GM19025 (cell line): ENCODE data around the gene NAV2.
"Not testable (repeated sequence)": the region's sequence is repeated elsewhere in the genome, so short reads cannot be mapped to it uniquely, and the experiment has no call there.

Source experiments
- ATAC-seq: cut with Tn5 transposase; IDR thresholded peaks from one replicate; pipeline ENCODE4 v1.9.1; 2021; ENCODE audit warnings: mild to moderate bottlenecking, low read depth, moderate library complexity; ENCODE audit not compliant: unreplicated experiment

The NAV2 gene

DNA sequence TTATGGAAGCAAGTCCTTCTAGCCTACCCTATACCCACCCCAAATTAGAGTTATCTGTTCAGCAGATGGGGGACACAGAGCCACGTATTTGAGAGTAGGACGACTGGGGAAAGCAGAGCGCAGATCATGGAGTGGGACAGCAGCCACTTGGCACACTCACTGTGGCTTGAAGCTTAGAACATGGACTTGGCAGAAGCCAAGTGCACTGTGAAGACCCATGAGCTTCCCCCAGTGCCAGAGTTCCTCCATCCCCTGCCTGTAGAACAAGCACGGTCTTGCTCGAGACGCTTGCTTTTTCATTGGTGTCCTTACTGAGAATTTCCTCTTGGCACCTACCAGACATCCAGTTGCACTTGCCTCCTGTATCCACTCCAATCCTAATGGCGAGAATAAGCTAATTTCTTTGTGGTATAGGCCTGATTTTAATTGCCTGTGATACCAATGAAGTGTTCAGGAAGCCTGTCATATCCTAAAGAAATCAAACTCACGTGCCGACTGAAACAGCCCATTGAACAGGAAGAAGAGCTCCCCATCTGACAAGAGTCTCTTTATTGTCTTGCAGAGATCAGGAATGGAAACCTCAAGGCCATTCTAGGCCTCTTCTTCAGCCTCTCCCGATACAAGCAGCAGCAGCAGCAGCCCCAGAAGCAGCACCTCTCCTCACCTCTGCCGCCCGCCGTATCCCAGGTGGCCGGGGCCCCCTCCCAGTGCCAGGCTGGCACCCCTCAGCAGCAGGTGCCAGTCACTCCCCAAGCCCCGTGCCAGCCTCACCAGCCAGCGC lies 166.9 kb downstream of the NAV2 start:
- no peak for ATAC-seq

DNA sequence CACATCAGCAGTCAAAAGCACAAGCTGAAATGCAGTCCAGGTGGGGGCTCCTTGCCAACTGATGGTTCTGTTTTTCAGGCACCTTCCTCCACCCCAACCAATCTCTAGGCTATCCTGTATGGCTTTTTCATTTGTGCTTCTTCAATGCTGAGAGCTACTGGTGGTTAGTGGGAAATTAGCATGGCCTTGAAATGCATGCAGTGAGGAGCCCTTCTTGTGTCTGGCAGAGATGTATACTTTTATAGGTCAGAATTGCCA lies 167.4 kb downstream of the NAV2 start:
- no peak for ATAC-seq

DNA sequence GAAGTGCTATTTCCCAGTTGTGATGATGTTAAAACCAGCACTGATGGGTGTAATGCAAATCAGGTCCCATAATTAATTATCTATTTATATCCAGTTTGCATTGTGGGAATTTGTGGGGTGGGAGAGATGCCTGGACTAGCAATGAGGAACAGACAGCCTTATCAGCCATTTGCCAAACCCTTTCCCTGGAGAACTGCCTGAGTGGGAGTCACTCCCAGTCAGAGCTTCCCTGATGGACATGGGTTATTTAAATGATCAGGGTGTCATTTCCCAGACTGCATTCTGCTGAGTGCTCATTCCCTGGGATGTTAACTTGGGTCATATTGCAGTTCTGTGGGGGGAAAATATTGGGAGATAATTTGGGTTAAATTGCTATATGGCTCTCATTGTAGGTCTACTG lies 168.5 kb downstream of the NAV2 start:
- ATAC-seq: no peak

GRCh38 chr11:19882356-19882755 lies 169.7 kb downstream of the NAV2 start:
- ATAC-seq: no peak

DNA sequence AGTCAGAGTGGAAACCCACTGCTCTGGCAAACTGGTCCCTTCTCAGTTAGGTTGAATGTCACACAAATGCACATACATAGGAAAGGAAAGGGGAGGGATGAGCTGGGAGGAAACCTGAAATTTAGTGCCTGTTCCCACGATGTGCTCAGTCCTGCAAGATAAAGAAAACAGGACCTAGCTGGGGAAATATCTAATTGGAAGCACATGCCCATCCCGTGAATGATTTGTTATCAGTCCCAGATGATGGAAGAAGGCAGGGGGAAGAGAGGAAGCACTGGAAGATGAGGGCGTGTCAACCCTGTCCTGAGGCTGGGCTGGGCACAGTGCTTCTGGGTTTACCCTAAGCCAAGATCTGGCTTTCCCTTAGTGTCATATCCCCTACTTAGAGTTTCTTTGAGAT lies 173.9 kb downstream of the NAV2 start:
- ATAC-seq: no peak

- no peak for ATAC-seq
Observed at GRCh38 chr11:19887842-19888241, 175.2 kb downstream of the NAV2 start.

DNA sequence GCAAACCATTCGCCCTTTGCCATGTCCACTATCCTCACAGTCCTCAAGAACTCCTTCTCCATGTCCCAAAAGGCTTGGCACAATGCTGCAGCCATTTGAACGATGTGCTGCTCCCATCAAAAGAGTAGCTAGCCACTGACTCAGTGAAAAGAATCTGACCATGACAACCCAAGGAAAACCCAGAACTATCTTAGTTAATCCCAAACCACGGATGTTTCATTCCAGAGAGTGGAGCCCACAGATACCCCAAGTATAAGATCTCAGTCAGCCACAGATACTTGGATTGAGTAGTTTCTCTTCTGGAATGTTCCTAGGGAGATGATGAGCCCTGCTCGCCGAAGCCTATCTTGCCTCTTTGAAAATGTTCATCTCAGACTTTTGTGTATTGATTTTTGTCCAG lies 176.9 kb downstream of the NAV2 start:
- ATAC-seq: no peak

GRCh38 chr11:19890308-19890707 lies 177.7 kb downstream of the NAV2 start:
- ATAC-seq: no peak

GRCh38 chr11:19891022-19891421 lies 178.4 kb downstream of the NAV2 start:
- ATAC-seq: no peak

DNA sequence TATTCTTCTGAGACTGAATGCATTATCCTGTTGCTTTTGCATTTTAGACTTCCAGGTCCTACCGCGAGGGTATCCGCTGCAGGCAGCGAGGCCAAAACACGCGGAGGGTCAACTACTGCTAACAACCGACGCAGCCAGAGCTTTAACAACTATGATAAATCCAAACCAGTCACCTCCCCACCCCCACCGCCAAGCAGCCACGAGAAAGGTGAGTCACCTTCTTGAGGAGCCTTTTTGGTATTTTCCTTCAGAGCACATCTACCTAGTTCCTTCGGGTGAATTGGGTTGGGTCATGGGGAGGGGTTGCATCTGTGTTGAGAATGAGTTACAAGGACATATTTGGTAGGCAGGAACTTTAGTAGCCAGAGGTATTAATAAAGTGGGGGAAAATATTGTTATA lies 179.8 kb downstream of the NAV2 start:
- no peak for ATAC-seq

- ATAC-seq: no peak
Observed at GRCh38 chr11:19892876-19893275, 180.2 kb downstream of the NAV2 start.

DNA sequence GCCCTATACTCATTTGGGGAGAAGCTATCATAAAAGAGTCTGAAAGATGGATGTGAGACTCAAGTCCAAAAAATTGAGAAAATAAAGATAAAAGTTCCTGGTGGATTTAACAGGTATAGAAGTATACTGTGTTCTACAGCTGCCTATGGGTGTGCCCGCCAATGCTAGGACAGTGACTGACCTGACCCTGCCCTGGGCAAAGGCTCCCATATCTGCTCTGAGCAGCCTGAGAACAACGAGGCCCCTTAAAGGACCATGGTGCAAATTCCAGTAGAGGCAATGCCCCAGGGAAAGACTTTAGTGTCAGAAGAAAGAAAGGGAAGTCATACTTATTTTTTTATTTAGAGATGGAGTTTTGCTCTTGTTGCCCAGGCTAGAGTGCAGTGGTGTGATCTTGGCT lies 181.8 kb downstream of the NAV2 start:
- ATAC-seq: no peak

DNA sequence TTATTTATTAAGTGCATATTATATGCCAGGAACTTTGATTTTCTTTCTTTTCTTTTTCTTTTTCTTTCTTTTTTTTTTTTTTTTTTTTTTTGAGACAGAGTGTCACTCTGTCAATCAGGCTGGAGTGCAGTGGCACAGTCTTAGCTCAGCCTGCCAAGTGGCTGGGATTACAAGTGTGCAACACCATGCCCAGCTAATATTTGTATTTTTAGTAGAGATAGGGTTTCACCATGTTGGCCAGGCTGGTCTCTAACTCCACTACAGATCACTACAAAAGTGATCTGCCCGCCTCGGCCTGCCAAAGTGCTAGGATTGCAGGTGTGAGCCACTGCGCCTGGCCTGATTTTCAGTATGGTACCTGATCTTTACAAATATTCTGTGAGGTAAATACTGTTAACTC lies 182.4 kb downstream of the NAV2 start:
- not testable (repeated sequence) for ATAC-seq

DNA sequence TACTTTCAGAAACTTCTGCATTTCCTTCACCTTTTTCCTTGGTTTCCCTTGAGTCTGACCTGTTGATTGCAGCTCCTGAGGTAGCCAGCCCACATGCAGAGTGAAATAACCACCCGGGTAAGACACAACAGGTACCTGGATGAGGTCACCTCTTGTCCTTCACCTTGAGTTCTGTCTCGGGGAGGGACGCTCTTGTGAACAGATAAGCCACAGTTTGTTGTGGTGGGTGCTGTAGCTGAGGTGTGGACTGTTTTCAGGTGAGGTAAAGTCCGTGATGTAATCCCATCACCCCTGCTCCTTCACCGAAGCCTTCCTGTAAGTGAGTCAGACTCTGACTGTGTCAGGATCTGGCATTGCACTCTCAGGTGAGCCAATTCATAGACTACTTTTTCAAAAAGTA lies 183.1 kb downstream of the NAV2 start:
- ATAC-seq: no peak

- ATAC-seq: no peak
Observed at GRCh38 chr11:19903620-19904069, 191.0 kb downstream of the NAV2 start.

GRCh38 chr11:19905280-19905853 lies 192.7 kb downstream of the NAV2 start:
- no peak for ATAC-seq

- ATAC-seq: no peak
Observed at GRCh38 chr11:19906126-19906525, 193.5 kb downstream of the NAV2 start.

DNA sequence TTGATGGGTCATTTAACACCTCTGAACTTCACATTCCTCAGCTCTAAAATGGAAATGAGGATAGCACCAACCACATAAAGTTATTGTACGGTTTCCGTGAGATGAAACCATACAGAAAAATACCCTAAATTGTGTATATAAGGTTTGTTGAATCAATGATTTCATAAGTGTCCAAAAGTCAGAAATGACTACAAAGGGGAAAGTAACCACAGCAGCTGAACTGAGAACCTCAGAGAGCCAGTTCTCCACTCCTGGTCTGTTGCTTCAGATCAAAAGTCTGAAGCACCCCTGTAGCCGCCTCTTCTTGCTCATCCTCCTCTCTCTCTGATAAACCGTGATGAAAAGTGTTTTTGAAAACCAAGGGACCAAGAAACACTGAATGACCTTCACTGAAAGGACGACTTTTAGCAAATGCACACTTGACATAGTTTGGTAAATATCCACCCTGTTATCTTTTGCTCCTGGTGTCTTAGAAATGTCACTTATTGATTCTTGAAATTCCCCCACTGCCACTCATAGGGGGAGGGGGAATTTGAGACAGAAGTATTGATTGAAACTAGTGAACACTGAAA lies 194.5 kb downstream of the NAV2 start:
- peak; percentile 70 for ATAC-seq

- ATAC-seq: no peak
Observed at GRCh38 chr11:19907839-19908238, 195.2 kb downstream of the NAV2 start.

DNA sequence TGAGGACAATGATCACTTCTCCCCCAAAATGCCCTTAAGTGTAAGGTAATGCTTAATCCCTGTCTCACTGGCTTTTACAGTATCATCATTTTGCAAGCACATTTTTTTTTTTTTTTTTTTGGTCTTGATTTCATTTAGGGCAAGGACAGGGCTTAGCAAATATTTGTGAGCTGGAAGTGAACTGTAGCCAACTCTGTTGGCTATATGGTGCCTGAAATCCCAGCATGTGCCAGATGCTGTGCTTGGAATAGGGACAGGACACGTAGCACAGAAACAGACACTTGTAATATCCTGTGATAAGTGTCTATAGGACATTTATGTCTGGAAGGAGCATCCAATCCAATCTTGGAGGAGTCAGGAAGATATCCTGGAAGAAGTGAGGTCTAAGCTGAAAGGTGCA lies 198.3 kb downstream of the NAV2 start:
- no peak for ATAC-seq

- no peak for ATAC-seq
Observed at GRCh38 chr11:19912115-19912957, 199.7 kb downstream of the NAV2 start.
